ENCODE data around the gene RIOK1.

Gene RIOK1

DNA sequence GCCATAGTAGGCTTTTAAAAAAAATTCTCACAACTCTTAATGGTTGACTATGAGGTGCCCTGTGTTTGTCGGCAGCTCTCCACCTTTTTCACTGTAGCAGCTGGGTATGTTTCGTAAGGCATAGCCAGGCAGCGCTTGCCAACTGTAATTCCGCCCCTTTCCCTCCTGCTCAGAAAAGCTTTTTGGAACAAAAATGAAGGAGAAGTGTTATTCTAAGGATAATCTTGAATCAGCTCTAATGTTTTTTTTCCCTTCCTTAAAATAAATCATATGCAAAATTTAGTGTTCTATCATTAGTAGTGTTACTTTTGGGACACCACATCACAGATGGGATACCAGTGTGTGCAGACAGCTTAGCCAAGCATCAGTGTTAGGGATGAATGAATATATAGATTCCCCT lies 21.2 kb downstream of the RIOK1 start:
- no peaks in the 10 kb centered on the region for H3K4me1 ChIP-seq (ENCODE audit: insufficient read depth, low read length)
- H3K9me3 ChIP-seq (ENCODE audit: low read length): no peaks in the 10 kb centered on the region
- H3K27me3 ChIP-seq (ENCODE audit: control insufficient read depth in 1 of 2, insufficient read depth in 2 of 2, low read length in 2 of 2): no peaks in the 10 kb centered on the region
- H3K27ac ChIP-seq (ENCODE audit: low read depth, low read length): no peak overlapping the region
- H3K4me3 ChIP-seq (ENCODE audit: low read depth in 1 of 2, low read length in 2 of 2): no peak overlapping the region
- H3K36me3 ChIP-seq (ENCODE audit: insufficient read depth, low read length): peaks cover 54% of the 10 kb centered on the region
- no peak overlapping the region for H3K9ac ChIP-seq (ENCODE audit: low read length)

DNA sequence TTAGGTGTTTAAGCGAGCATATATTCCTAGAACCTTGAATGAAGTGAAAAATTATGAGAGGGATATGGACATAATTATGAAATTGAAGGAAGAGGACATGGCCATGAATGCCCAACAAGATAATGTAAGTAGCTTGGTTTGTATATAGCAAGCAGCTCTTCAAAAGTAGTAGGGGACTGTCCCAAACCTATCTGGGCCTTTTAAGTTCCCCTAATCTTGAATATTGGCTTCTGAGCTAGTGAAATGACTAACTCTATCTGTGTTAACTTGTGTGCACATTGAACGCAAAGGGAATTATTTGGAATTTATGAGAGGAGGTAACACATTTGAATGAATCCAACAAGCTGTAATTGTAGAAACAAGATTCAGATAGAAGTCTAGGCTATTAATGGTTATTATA lies 21.7 kb downstream of the RIOK1 start:
- H3K27ac ChIP-seq (ENCODE audit: low read depth, low read length): no peak overlapping the region
- no peaks in the 10 kb centered on the region for H3K4me1 ChIP-seq (ENCODE audit: insufficient read depth, low read length)
- H3K4me3 ChIP-seq (ENCODE audit: low read depth in 1 of 2, low read length in 2 of 2): no peak overlapping the region
- H3K9me3 ChIP-seq (ENCODE audit: low read length): no peaks in the 10 kb centered on the region
- peaks cover 55% of the 10 kb centered on the region for H3K36me3 ChIP-seq (ENCODE audit: insufficient read depth, low read length)
- no peak overlapping the region for H3K9ac ChIP-seq (ENCODE audit: low read length)
- no peaks in the 10 kb centered on the region for H3K27me3 ChIP-seq (ENCODE audit: control insufficient read depth in 1 of 2, insufficient read depth in 2 of 2, low read length in 2 of 2)

DNA sequence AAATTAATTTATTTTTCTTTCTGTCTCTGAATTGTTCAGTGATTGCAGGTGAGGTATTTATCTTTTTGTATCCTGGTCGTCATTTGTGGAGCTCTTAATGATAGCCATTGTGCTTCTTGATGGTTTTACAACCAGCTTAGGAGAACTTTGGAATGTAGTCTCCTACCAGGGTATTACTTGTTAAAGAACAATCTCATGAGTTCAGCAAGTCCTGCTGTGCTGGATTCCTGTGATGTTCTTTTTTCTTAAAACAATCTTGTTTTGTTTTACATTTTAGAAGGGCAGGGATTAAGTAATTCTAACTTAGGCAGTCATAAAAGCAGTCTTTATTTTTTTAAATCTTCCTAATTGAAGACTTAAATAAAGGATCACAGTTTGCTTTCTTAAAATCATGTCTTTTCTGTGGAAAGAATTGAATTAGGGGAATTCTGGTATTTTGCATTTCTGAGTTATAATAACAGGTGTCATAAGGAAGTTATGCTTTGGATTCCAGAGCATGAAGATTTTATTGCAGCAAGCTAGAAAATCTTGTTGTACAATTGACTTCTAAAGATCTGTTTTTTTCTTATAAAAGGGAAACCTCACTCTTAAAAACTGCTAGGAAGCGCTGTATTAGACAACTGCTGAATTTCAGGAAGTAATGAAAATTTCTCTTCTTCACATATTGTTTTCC lies 23.7 kb downstream of the RIOK1 start:
- Histone ChIP-seq H3K4me3 (ENCODE audit: low read depth in 1 of 2, low read length in 2 of 2) (no peak overlapping the region), H3K9ac (ENCODE audit: low read length) (no peak overlapping the region), H3K36me3 (ENCODE audit: insufficient read depth, low read length) (peaks cover 54% of the 10 kb centered on the region), H3K9me3 (ENCODE audit: low read length) (no peaks in the 10 kb centered on the region), H3K4me1 (ENCODE audit: insufficient read depth, low read length) (no peaks in the 10 kb centered on the region), H3K27me3 (ENCODE audit: control insufficient read depth in 1 of 2, insufficient read depth in 2 of 2, low read length in 2 of 2) (no peaks in the 10 kb centered on the region), H3K27ac (ENCODE audit: low read depth, low read length) (no peak overlapping the region)

DNA sequence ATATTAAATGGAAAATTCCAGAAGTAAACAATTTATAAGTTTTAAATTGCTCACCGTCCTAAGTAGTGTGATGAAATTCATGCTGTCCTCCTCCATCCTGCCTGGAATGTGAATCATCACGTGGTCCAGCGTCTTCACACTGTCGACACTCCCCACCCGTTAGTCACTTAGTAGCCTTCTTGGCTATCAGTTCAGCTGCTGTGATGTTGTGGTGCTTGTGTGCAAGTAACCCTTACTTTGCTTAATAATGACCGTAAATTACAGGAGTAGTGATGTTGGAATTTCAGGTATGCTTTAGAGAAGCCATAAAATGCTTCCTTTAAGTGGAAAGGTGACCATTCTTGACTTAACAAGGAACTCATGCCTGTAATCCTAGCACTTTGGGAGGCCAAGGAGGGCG lies 25.2 kb downstream of the RIOK1 start:
- peaks cover 58% of the 10 kb centered on the region for H3K36me3 ChIP-seq (ENCODE audit: insufficient read depth, low read length)
- no peaks in the 10 kb centered on the region for H3K27me3 ChIP-seq (ENCODE audit: control insufficient read depth in 1 of 2, insufficient read depth in 2 of 2, low read length in 2 of 2)
- H3K4me1 ChIP-seq (ENCODE audit: insufficient read depth, low read length): no peaks in the 10 kb centered on the region
- no peak overlapping the region for H3K27ac ChIP-seq (ENCODE audit: low read depth, low read length)
- no peaks in the 10 kb centered on the region for H3K9me3 ChIP-seq (ENCODE audit: low read length)
- H3K9ac ChIP-seq (ENCODE audit: low read length): no peak overlapping the region
- no peak overlapping the region for H3K4me3 ChIP-seq (ENCODE audit: low read depth in 1 of 2, low read length in 2 of 2)

DNA sequence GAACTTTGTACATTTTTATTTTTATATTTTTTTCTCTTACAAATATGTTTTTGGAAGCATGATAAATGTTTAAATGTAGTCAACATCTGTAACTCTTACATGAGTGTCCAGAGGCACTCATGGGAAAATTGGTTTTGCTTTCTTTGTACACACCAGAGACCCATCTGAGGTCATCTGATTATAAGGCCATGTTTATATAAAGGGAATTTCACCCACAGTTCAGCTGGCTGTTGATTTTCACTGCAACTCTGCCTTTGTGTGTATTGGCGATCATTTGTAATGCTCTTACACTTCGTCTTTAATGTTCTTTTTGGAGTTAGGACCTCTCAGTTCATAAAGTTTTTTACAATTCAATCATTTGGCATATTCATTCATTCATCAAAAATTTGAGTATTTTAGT lies 28.1 kb downstream of the RIOK1 start:
- Histone ChIP-seq H3K27me3 (ENCODE audit: control insufficient read depth in 1 of 2, insufficient read depth in 2 of 2, low read length in 2 of 2) (no peaks in the 10 kb centered on the region), H3K9ac (ENCODE audit: low read length) (no peak overlapping the region), H3K9me3 (ENCODE audit: low read length) (no peaks in the 10 kb centered on the region), H3K4me3 (ENCODE audit: low read depth in 1 of 2, low read length in 2 of 2) (no peak overlapping the region), H3K27ac (ENCODE audit: low read depth, low read length) (no peak overlapping the region), H3K4me1 (ENCODE audit: insufficient read depth, low read length) (no peaks in the 10 kb centered on the region), H3K36me3 (ENCODE audit: insufficient read depth, low read length) (peaks cover 45% of the 10 kb centered on the region)

DNA sequence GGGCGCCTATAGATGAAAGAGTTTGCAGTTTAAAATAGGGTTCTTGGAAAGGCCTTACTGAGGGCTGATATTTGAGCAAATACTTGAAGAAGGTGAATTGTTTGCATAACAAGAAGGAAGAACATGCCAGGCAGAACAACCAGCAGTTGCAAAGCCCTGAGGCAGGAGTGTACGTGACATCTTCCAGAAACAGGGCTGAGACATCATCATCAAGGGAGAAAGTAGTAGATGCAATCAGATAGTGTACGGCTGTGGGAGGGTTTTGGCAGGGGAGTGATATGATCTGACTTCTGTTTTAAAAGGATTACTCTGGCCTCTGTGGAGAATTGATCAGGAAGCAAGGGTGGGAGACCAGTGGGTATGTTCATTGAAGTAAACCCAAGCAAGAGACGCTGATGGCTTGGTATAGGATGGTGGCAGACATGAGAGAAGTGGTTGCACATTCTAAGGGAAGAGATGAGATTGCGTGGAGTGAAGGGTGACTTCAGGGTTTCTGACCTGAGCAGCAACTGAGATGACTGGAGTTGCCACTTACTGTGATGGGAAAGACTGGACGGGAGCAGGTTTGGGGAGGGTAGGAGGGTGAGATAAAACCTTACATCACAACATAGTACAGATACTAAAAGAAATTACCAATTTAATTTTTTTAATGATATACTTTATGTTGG lies 28.8 kb downstream of the RIOK1 start:
- H3K9me3 ChIP-seq (ENCODE audit: low read length): no peaks in the 10 kb centered on the region
- H3K9ac ChIP-seq (ENCODE audit: low read length): no peak overlapping the region
- H3K27ac ChIP-seq (ENCODE audit: low read depth, low read length): no peak overlapping the region

GRCh38 chr6:7419065-7419464 lies 29.5 kb downstream of the RIOK1 start:
- Histone ChIP-seq H3K27ac (ENCODE audit: low read depth, low read length) (no peak overlapping the region), H3K27me3 (ENCODE audit: control insufficient read depth in 1 of 2, insufficient read depth in 2 of 2, low read length in 2 of 2) (no peaks in the 10 kb centered on the region), H3K36me3 (ENCODE audit: insufficient read depth, low read length) (peaks cover 41% of the 10 kb centered on the region), H3K9ac (ENCODE audit: low read length) (no peak overlapping the region), H3K9me3 (ENCODE audit: low read length) (no peaks in the 10 kb centered on the region), H3K4me3 (ENCODE audit: low read depth in 1 of 2, low read length in 2 of 2) (no peak overlapping the region), H3K4me1 (ENCODE audit: insufficient read depth, low read length) (no peaks in the 10 kb centered on the region)

More for the DNA sequence above, 28.8 kb downstream of the RIOK1 start:
- Histone ChIP-seq H3K27me3 (ENCODE audit: control insufficient read depth in 1 of 2, insufficient read depth in 2 of 2, low read length in 2 of 2) (no peaks in the 10 kb centered on the region), H3K4me1 (ENCODE audit: insufficient read depth, low read length) (no peaks in the 10 kb centered on the region), H3K36me3 (ENCODE audit: insufficient read depth, low read length) (peaks cover 45% of the 10 kb centered on the region), H3K4me3 (ENCODE audit: low read depth in 1 of 2, low read length in 2 of 2) (no peak overlapping the region)

DNA sequence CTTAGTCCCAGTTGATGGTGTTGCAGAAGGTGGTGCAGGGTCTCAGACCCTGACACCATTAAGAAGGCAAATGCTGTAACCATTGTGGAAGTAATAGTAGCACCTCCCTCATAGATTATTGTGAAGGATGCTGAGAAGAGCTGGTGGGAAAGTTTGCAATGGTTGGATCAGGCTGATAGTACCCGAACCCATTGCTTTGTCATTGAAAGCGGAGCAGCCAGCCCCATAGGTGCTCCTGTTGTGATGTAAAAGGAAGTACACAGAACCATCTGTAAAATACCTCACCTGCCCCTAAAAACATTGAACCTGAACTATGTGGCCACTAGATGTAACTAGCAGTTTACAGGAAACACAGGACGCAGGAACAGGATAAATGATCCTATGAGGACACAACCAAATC lies 31.5 kb downstream of the RIOK1 start:
- H3K9ac ChIP-seq (ENCODE audit: low read length): no peak overlapping the region
- H3K36me3 ChIP-seq (ENCODE audit: insufficient read depth, low read length): peaks cover 22% of the 10 kb centered on the region
- H3K27ac ChIP-seq (ENCODE audit: low read depth, low read length): no peak overlapping the region
- H3K27me3 ChIP-seq (ENCODE audit: control insufficient read depth in 1 of 2, insufficient read depth in 2 of 2, low read length in 2 of 2): no peaks in the 10 kb centered on the region
- no peaks in the 10 kb centered on the region for H3K9me3 ChIP-seq (ENCODE audit: low read length)
- H3K4me3 ChIP-seq (ENCODE audit: low read depth in 1 of 2, low read length in 2 of 2): no peak overlapping the region
- H3K4me1 ChIP-seq (ENCODE audit: insufficient read depth, low read length): no peaks in the 10 kb centered on the region

DNA sequence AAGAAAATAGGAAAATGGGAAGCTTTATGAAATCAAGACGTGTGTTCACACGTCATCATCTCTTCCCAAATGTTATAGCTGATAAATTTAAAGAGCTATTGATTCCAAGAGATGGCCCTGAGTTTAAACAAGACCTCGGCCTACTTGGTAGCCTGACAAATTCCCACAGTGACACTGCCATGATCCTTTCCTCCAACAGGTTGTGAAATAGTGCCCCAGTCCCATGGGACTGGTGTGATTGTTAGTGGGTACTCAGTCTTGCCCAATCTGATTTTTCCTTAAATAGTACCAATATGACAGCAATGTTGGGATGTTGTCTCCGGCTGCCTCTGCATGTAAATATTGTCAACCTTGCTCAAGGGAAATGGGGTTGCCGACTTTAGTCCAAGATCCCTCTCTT lies 34.5 kb downstream of the RIOK1 start:
- Histone ChIP-seq H3K27me3 (ENCODE audit: control insufficient read depth in 1 of 2, insufficient read depth in 2 of 2, low read length in 2 of 2) (no peaks in the 10 kb centered on the region), H3K4me3 (ENCODE audit: low read depth in 1 of 2, low read length in 2 of 2) (no peak overlapping the region), H3K9me3 (ENCODE audit: low read length) (no peaks in the 10 kb centered on the region), H3K9ac (ENCODE audit: low read length) (no peak overlapping the region), H3K27ac (ENCODE audit: low read depth, low read length) (no peak overlapping the region), H3K4me1 (ENCODE audit: insufficient read depth, low read length) (no peaks in the 10 kb centered on the region), H3K36me3 (ENCODE audit: insufficient read depth, low read length) (peaks cover 8% of the 10 kb centered on the region)

GRCh38 chr6:7424967-7425807 lies 35.6 kb downstream of the RIOK1 start:
- no peak overlapping the region for H3K27ac ChIP-seq (ENCODE audit: low read depth, low read length)
- H3K27me3 ChIP-seq (ENCODE audit: control insufficient read depth in 1 of 2, insufficient read depth in 2 of 2, low read length in 2 of 2): no peaks in the 10 kb centered on the region
- no peak overlapping the region for H3K9ac ChIP-seq (ENCODE audit: low read length)
- no peak overlapping the region for H3K4me3 ChIP-seq (ENCODE audit: low read depth in 1 of 2, low read length in 2 of 2)
- H3K36me3 ChIP-seq (ENCODE audit: insufficient read depth, low read length): peaks cover under 1% of the 10 kb centered on the region
- no peaks in the 10 kb centered on the region for H3K4me1 ChIP-seq (ENCODE audit: insufficient read depth, low read length)
- no peaks in the 10 kb centered on the region for H3K9me3 ChIP-seq (ENCODE audit: low read length)

DNA sequence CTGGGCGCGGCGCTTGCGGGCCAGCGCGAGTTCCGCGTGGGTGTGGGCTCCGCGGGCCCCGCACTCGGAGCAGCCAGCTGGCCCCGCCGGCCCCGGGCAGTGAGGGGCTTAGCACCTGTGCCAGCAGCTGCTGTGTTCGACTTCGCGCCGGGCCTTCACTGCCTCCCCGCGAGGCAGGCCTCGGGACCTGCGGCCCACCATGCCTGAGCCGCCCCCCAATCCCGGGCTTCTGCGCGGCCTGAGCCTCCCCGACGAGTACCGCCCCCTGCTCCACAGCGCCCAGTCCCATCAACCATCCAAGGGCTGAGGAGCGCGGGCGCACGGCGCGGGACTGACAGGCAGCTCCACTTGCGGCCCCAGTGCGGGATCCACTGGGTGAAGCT lies 36.2 kb downstream of the RIOK1 start:
- Histone ChIP-seq H3K9ac (ENCODE audit: low read length) (no peak overlapping the region), H3K27ac (ENCODE audit: low read depth, low read length) (no peak overlapping the region), H3K36me3 (ENCODE audit: insufficient read depth, low read length) (no peaks in the 10 kb centered on the region), H3K27me3 (ENCODE audit: control insufficient read depth in 1 of 2, insufficient read depth in 2 of 2, low read length in 2 of 2) (no peaks in the 10 kb centered on the region), H3K4me1 (ENCODE audit: insufficient read depth, low read length) (no peaks in the 10 kb centered on the region), H3K4me3 (ENCODE audit: low read depth in 1 of 2, low read length in 2 of 2) (no peak overlapping the region), H3K9me3 (ENCODE audit: low read length) (no peaks in the 10 kb centered on the region)
